ENCODE measurements around the gene NHEJ1.
A peak's percentile ranks its signal among the peaks of the same experiment; 100 is the strongest.
"Not testable (repeated sequence)": the region's sequence is repeated elsewhere in the genome, so short reads cannot be mapped to it uniquely, and the experiment has no call there.

Gene NHEJ1, protein sequence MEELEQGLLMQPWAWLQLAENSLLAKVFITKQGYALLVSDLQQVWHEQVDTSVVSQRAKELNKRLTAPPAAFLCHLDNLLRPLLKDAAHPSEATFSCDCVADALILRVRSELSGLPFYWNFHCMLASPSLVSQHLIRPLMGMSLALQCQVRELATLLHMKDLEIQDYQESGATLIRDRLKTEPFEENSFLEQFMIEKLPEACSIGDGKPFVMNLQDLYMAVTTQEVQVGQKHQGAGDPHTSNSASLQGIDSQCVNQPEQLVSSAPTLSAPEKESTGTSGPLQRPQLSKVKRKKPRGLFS

DNA sequence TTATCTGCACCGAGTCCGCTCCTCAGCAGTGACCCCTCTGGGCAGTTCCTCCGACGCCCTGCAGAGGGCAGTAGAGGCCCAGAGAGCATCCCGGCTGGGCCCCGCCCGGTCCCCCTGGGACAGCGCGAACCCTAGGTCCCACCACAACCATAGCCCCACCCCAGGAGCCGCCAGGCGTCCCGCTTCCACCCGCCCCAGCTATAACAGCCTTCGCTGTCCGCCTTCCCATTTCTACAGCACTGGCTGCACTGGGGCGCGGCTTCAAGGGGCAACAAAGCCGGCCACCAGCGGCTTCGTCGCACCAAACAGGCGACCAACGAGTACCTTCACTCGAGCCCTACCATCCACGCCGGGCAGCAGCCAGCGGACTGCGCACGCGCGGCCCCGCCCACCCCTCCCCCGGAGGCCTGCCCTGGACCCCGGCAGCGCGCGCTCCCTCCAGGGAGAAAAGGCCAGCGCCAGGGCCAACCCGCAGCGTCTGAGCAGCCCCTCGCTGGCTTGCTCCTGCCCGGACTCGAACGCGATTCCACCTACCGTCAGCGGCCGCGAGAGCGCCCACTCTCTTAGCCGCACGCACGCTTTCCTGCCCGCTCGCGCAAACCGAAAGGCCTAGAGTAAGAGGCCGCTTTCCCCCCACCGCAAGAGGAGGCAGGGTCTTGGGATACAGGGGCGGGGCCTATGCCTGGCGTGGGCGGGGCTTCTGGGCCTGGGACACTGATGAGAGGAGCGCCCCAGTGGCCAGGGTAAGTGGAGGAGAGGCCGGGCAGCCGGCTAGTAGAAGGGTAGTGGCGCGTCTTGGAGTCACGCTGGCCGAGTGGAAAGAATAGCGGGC lies at the start of gene NHEJ1:
Gene NHEJ1 (minus strand): TSS at position 630 of the 832 bp plus-strand sequence. CDS start 2,453 bp downstream, outside the sequence.
- DNase-seq (ENCODE audit: low read depth in 2 of 2) = peak; percentile 83 to 84

GRCh38 chr2:219209236-219210195 lies 48.9 kb upstream of the NHEJ1 start:
- DNase-seq (ENCODE audit: low read depth in 2 of 2) = no peak

DNA sequence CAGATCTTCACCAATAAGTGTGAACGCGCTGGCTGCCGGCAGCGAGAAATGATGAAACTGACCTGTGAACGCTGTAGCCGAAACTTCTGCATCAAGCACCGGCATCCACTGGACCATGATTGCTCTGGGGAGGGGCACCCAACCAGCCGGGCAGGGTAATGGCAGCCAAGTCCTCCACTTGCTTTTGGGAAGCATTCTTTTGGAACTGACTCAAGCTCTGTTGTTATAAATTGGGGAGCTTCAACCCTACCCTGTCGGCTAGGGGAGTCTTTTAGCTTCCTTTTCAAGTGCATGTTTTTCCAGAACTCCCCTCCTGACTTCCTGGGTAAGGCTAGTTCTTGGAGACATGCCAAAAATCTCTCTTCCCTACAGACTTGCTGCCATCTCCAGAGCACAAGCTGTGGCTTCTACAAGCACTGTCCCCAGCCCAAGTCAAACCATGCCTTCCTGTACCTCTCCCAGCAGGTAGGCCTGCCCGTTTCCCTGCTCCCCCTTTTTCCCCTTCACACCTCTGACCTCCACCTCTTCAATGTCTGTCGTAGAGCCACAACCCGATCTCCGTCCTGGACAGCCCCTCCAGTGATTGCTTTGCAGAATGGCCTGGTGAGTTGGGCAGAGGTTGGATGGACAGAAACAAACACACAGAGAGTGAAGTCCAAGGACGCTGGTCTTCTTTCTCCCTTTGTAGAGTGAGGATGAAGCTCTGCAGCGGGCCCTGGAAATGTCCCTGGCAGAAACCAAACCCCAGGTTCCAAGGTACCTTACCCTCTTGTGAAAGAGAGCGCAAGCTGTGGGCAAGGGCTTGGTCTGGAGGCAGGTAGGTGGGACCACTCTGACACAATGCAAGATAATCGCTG lies 47.5 kb upstream of the NHEJ1 start:
- DNase-seq (ENCODE audit: low read depth in 2 of 2) = no peak

GRCh38 chr2:219207134-219207883 lies 46.7 kb upstream of the NHEJ1 start:
- no peak for DNase-seq (ENCODE audit: low read depth in 2 of 2)

DNA sequence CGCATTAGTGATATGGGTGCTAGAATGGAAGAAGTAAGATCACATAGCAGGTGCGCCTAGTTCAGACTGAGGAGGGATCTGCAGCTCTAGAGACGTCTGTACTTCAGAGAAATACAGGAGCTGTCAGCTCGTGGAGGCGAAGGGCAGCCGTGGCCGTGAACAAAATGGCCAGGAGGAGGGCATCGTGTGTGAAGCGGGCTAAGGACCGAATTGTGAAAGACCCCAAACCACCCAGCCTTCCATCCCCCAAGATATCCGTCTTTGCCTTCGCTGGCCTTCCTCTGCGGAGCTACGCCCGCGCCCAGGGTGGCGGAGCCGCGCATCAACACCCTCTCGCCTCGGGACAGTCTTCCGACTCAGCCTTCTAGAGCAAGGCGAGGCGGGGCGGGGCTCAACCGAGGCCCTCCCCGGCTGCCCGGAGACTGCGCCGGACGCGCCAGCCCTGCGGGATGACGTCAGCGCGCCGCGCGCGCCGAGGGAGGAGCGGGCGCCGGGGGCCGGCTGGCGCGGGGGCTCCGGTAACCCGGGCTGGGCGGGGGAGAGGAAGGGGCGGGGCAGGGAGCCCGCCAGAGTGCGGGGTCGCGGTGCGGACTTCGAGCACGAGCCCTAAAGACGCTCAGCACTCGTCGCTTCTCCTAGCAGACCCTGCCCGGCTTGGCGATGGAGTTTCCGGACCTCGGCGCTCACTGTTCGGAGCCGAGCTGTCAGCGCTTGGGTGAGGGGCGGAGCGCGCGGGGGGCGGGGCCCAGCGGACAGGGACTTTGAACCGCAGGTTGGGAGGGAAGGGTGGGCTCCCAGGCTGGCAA lies 45.9 kb upstream of the NHEJ1 start, which contains the start of gene ZFAND2B:
Gene ZFAND2B (plus strand): TSS at position 455 of the 806 bp plus-strand sequence. CDS start 206 bp downstream, at position 661.
- DNase-seq (ENCODE audit: low read depth in 2 of 2) = peak; percentile 88 to 93

- no peak for DNase-seq (ENCODE audit: low read depth in 2 of 2)
Observed at GRCh38 chr2:219205981-219206327, 45.3 kb upstream of the NHEJ1 start.

GRCh38 chr2:219205165-219205538 lies 44.5 kb upstream of the NHEJ1 start:
- no peak for DNase-seq (ENCODE audit: low read depth in 2 of 2)

DNA sequence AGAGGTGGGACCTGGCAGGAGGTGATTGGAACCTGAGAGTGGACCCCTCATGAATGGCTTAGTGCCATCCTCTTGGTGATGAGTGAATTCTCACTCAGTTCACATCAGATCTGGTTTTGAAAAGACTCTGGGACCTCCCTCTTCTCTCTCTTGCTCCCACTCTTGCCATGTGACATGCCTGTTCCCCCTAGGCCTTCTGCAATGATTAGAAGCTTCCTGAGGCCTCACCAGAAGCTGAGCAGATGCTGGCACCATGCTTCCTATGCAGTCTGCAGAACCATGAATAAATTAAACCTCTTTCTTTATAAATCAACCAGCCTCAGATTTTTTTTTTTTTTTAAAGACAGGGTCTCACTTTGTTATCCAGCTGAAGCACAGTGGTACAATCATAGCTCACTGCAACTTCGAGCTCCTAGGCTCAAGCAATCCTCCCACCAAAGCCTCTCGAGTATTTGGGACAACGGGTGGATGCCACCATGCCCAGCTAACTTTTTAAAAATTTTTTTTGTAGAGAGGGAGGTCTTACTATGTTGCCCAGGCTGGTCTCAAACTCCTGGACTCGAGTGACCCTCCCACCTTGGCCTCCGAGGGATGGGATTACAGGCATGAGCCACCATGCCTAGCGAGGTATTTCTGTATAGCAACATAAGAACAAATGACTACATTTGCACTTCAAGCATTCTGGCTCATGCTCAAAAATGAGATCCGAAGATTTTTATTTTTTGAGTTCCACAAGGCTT lies 44.0 kb upstream of the NHEJ1 start:
- no peak for DNase-seq (ENCODE audit: low read depth in 2 of 2)

- DNase-seq (ENCODE audit: low read depth in 2 of 2) = not testable (repeated sequence)
Observed at GRCh38 chr2:219201331-219201730, 40.7 kb upstream of the NHEJ1 start.

DNA sequence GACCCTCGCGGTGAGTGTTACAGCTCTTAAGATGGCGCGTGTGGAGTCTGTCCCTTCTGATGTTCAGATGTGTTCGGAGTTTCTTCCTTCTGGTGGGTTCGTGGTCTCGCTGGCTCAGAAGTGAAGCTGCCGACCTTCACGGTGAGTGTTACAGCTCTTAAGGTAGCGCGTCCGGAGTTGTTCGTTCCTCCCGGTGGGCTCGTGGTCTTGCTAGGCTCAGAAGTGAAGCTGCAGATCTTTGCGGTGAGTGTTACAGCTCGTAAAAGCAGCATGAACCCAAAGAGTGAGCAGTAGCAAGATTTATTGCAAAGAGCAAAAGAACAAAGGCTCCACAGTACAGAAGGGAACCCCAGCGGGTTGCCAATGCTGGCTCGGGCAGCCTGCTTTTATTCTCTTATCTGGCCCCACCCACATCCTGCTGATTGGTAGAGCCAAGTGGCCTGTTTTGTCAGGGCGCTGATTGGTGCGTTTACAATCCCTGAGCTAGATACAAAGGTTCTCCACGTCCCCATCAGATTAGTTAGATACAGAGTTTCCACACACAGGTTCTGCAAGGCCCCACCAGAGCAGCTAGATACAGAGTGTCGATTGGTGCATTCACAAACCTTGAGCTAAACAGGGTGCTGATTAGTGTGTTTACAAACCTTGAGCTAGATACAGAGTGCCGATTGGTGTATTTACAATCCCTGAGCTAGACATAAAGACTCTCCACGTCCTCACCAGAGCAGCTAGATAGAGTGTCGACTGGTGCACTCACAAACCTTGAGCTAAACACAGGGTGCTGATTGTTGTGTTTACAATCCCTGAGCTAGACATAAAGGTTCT lies 40.1 kb upstream of the NHEJ1 start:
- not testable (repeated sequence) for DNase-seq (ENCODE audit: low read depth in 2 of 2)

DNA sequence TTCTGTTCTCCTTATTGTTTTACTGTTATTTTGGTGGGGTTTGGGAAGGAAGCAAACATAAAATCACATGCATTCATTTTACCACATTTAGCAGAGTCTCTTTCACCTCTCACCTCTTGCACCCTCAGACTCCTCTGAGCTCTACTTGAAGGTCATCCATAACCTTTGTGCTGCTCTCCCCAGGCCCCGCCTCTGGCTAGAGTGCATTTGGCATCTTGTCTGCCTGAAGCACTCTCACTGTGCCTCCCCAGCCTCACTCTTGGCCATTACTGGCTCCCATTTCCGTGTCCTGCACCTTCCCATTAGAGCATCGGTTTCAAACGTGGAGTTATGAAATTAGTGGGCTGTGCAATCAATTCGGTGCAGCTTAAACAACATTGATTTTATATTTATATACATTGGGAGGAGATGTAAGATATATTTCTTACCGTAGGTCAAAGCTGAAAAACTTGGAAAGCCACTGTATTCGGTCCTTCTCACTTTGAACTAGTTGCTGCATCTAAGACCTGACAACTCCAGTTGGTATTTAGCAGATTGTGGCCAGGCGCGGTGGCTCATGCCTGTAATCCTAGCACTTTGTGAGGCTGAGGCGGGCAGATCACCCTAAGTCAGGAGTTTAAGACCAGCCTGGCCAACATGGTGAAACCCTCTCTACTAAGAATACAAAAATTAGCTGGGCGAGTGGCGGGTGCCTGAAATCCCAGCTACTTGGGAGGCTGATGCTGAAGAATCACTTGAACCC lies 39.0 kb upstream of the NHEJ1 start:
- no peak for DNase-seq (ENCODE audit: low read depth in 2 of 2)

DNA sequence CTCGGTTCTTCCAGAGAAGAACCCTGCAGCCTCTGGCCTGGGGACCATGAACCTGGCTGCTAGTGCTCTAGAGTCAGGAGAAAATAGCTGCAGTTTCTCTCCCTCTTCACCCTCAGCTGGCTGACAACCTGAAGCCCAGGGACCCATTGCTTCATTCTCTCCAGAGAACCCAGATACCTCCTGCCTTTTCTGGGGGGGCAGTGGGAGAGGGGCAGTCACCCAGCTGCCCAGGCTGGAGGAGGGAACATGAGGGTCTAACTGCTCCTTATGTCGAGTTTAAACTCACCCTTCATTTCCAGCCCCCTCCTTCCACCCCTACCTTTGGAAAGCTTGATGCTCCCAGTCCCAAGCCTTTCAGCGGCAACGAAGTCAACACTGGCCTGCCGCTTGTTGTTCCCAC lies 38.4 kb upstream of the NHEJ1 start:
- DNase-seq (ENCODE audit: low read depth in 2 of 2) = no peak

DNA sequence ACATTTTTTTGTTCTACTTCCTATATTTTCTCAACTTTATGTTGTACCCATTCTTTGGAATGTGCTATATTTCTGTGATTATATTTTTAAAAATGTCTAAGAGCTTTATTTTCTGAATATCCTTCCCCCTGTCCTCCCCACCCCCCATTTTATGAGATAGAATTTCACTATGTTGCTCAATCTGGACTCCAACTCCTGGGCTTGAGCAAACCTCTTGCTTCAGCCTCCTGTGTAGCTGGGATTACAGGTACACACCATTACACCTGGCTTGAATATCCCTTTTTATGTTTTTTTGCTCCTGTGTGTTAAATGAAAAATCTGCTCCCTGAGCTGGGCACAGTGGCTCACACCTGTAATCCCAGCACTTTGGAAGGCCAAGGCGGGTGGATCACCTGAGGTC lies 36.8 kb upstream of the NHEJ1 start:
- DNase-seq (ENCODE audit: low read depth in 2 of 2) = no peak

DNA sequence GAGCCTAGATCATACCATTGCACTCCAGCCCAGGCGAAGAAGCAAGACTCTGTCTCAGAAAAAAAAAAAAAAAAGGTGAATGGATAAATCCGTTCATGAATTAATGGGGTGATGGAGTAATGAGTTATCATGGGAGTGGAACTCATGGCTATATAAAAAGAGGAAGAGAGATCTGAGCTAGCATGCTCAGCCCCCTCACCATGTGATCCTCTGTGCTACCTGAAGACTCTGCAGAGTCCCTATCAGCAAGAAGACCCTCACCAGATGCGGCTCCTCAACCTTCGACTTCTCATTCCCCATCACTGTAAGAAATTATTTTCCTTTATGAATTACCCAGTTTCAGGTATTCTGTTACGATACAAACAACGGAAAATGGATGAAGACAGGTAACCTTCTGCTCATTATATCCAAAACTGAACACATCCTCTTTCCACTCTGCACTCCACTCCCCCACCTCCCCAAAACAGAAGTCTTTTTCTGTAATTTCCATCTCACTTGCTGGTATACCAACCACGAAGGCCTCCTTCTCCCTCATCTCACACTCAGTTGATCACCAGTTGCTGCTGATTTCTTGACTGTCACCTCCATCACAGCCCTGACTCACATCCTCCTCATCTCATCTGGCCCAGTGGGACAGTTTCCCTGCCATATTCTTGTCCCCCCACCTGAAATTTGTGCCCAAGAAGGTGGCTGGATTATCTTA lies 26.3 kb upstream of the NHEJ1 start:
- no peak for DNase-seq (ENCODE audit: low read depth in 2 of 2)

GRCh38 chr2:219184121-219184520 lies 23.5 kb upstream of the NHEJ1 start:
- DNase-seq (ENCODE audit: low read depth in 2 of 2) = no peak

DNA sequence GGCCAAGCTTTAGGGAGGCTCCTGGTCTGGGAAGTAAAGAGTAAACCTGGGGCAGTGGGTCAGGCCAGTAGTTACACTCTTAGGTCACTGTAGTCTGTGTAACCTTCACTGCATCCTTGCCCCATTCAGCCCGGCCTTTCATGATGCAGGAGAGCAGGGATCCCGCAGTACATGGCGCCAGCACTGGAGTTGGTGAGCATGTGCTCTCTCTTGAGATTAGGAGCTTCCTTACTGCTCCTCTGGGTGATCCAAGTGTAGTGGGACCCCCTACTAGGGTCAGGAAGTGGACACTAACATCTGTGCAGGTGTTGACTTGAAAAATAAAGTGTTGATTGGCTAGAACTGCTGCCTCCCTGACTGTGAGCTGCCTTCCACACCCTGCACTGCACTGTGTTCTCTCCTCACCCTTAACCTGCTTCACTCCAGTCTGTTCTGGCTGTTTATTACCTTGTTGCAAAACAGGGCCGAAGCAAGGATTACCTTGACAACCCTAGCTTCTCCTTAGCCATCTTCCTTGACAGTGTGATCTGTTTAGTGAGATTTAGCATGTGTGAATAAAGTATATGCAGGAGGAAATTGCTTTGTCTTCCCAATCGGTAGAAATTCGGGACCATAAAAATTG lies 22.6 kb upstream of the NHEJ1 start:
- DNase-seq (ENCODE audit: low read depth in 2 of 2) = no peak

All from stimulated activated CD8-positive, alpha-beta memory T cell treated with anti-CD3 and anti-CD28 coated beads, Interleukin-2, amount 100 ng/mL, for 1 hour (primary cell).